Prostate gland (tissue), 2 donors: ENCODE results near the gene NISCH. TPM values are rescaled to one million over a fixed set of nuclear protein-coding genes. Genes with fewer than 3 reads are reported as not detected.

Experiments
- DNase-seq: peaks from one replicate; pipeline ENCODE4 v3.0.0-alpha.2; 2019; ENCODE audit warnings: low spot score
- H3K27ac ChIP-seq, 2 donors: fragments of 200-600 bp; sonication (generic); 2 replicates each; pipeline ENCODE4 v1.5.1; 2017 to 2019
- H3K27me3 ChIP-seq: fragments of 200-600 bp; sonication (generic); replicated peaks from 2 replicates; pipeline ENCODE4 v1.5.1; 2019; ENCODE audit not compliant: insufficient read depth
- H3K36me3 ChIP-seq, 2 donors: fragments of 200-600 bp; sonication (generic); 1 replicate in 1 of 2; 2 replicates in 1 of 2; pipeline versions ENCODE4 v1.5.1 to v1.8.1; 2017 to 2019
- H3K4me1 ChIP-seq: fragments of 200-600 bp; sonication (generic); replicated peaks from 2 replicates; pipeline ENCODE4 v1.5.1; 2019
- H3K4me3 ChIP-seq, 2 donors: fragments of 200-600 bp; sonication (generic); 2 replicates each; pipeline ENCODE4 v1.5.1; 2017 to 2019
- H3K9me3 ChIP-seq: fragments of 200-600 bp; sonication (generic); 2 replicates; pipeline ENCODE4 v1.5.1; 2017
- POLR2A ChIP-seq: fragments of 450-650 bp; IDR thresholded peaks from one replicate; pipeline ENCODE4 v1.6.1; 2016; ENCODE audit warnings: antibody characterized with exemption, mild to moderate bottlenecking
- POLR2AphosphoS5 ChIP-seq: sonication (generic); formaldehyde crosslinking; IDR thresholded peaks from one replicate; pipeline ENCODE4 v1.6.1; 2017; ENCODE audit warnings: antibody characterized with exemption
- WGBS: methylation state at CpG from one replicate; pipeline ENCODE4 v1.1.5; 2018; 5-methylcytosine and 5-hydroxymethylcytosine counted together
- intact Hi-C: fragments of 100-400 bp; cut with DNase I; formaldehyde crosslinking; loops from one replicate; pipeline ENCODE4 v1.14.2; 2022
- total RNA-seq, 2 donors: library from RNA; depleted of rRNA; stranded (reverse); fragments of >200 nt; gene quantifications; one replicate each; pipeline ENCODE4 v1.1.0, GENCODE V29; 2016
- TF ChIP-seq, protein P1 (sequence below), 4 experiments: fragments of 200-600 bp in 2 of 4; fragments of 450-650 bp in 2 of 4; sonication (generic) in 2 of 4; IDR thresholded peaks; 1 replicate in 3 of 4; 2 replicates in 1 of 4; pipeline ENCODE4 v1.5.1; 2016 to 2019; ENCODE audit warnings: antibody characterized with exemption in 4 of 4, mild to moderate bottlenecking in 2 of 4, moderate library complexity in 2 of 4

NISCH gene
- total RNA-seq, 2 donors from 2014 or later: 107 to 277 TPM

DNA sequence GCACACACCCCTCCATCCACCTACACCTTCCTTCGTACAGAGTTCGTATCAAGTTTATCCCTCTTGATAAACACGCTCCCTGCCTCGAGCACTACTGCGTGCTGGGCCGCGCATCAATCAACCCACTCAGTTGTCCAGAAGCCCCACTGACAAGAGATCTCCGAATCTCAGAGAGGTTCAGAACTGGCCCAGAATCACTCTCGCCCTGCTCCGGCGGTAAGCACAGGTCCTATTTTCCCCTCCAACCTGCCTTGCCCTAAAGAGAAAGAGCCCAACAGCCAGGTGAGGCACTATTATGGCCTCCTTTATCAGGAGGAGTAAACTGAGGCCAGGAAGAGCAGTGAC is 494 bp upstream of the NISCH start:
- 39% methylated on average over 11 of the region's 11 CpGs for WGBS
- Histone ChIP-seq H3K9me3 (no peaks in the 10 kb centered on the region), H3K4me1 (no peaks in the 10 kb centered on the region), H3K27me3 (no peaks in the 10 kb centered on the region), H3K36me3 (peaks cover 3 to 9% of the 10 kb centered on the region in 2 donors), H3K27ac (peak overlapping the region; percentile 94 to 96), H3K4me3 (peak overlapping the region; percentile 95 to 100)
- TF ChIP-seq, protein P1, sequence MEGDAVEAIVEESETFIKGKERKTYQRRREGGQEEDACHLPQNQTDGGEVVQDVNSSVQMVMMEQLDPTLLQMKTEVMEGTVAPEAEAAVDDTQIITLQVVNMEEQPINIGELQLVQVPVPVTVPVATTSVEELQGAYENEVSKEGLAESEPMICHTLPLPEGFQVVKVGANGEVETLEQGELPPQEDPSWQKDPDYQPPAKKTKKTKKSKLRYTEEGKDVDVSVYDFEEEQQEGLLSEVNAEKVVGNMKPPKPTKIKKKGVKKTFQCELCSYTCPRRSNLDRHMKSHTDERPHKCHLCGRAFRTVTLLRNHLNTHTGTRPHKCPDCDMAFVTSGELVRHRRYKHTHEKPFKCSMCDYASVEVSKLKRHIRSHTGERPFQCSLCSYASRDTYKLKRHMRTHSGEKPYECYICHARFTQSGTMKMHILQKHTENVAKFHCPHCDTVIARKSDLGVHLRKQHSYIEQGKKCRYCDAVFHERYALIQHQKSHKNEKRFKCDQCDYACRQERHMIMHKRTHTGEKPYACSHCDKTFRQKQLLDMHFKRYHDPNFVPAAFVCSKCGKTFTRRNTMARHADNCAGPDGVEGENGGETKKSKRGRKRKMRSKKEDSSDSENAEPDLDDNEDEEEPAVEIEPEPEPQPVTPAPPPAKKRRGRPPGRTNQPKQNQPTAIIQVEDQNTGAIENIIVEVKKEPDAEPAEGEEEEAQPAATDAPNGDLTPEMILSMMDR (IDR thresholded peaks at IDR 0.05): no peak
- TF ChIP-seq POLR2A: no peak
- no peak for DNase-seq
- intact Hi-C loops: no loop called here

DNA sequence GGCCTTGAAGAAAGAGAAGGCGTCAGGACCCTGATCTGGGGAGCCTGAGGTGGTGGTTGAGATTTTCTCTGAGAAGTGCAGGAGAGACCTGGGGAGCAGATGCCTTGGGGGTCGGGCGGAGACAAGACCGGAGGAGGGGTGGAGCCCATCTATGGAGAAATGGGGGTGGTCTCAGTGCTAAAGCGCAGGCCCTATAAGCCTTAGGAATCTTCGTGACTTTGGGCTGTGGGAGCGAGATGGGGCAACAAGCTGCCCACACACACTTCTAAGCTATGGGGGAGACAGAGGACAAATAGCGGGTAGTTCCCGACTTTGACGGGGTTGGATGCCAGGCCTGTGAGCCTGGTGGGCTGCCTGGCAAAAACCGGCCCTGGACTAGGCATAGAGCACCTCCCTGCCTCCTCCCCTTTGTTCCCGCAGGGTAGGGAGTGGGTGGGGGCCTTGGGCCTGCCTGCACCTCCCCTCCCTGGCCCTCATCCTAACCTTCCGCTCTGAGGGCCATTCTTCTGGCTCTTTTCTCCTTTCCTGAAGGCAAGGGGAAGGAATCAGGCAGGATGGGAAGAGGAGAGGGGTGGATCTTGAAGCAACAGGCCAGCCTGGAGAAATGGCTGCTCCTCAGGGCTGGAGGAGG is 880 bp downstream of the NISCH start:
- Histone ChIP-seq H3K4me3 (peak overlapping the region; percentile 95 to 100), H3K36me3 (peaks cover 7 to 9% of the 10 kb centered on the region in 2 donors), H3K27me3 (no peaks in the 10 kb centered on the region), H3K27ac (peak overlapping the region; percentile 94 to 96), H3K4me1 (no peaks in the 10 kb centered on the region), H3K9me3 (no peaks in the 10 kb centered on the region)
- TF ChIP-seq POLR2AphosphoS5: peak; percentile 26
- TF ChIP-seq POLR2A: no peak
- under 1% methylated on average over 9 of the region's 13 CpGs for WGBS
- intact Hi-C loops: no loop called here
- DNase-seq: peak; percentile 28

DNA sequence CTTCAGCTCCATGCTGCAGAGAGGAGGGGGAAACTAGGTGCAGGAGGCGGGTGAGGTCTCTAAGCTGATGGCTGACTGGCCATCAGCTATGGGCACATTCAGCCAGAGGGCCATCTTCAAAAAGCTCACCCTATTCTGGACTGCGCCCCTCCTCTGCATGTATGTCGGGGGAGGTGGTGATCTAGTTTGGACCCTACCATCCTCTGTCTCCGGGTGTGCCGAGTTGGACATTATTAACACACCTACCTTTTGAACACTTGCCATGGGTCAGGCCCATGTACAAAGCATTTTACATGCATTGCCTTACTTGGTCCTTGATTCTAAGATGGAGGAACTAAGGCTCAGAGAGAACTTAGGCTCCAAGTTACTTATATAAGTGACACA is 1.4 kb downstream of the NISCH start:
- intact Hi-C loops: no loop called here

DNA sequence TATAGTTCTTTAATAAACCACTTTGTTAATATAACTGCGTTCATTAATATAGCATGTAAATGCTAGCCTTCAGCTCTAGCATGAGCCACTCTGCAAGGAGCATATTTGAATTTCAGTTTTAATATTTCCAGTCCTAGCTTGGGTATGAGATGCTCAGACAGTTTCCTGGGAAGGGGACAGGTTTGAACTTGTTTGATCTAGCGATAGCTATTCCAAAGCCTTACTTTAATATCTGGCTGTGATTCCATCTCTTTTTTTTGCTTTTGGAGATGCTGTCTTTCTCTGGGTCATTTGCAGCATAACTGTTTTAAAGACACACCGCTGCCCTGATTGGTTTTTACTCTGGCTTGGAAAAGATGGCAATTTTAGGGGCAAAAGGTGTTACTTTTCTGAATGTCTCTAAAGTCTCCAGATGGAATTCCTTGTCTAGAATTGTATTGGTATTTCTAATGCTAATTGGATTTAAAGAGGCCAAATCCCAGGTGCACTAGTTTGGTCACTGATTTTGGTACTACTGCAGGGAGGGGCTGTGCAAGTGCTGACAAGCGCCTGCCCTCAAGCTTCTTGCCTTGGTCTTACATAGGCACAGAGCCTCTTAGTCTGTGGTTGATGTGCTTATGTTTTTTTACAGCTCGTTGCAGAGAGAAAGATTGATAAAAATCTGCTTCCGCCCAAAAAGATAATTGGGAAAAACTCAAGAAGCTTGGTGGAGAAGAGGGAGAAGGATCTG is 2.8 kb downstream of the NISCH start:
- Histone ChIP-seq H3K9me3 (no peaks in the 10 kb centered on the region), H3K36me3 (peaks cover 7 to 9% of the 10 kb centered on the region in 2 donors), H3K27ac (no peak overlapping the region), H3K27me3 (no peaks in the 10 kb centered on the region), H3K4me3 (no peak overlapping the region), H3K4me1 (no peaks in the 10 kb centered on the region)
- TF ChIP-seq, protein P1 (IDR thresholded peaks at IDR 0.05): no peak
- TF ChIP-seq POLR2A: no peak
- no peak for TF ChIP-seq POLR2AphosphoS5
- 59% methylated on average over 6 of the region's 6 CpGs for WGBS
- intact Hi-C loops: no loop called here
- no peak for DNase-seq

More for the DNA sequence above, 1.4 kb downstream of the NISCH start:
- Histone ChIP-seq H3K4me3 (peak overlapping the region; percentile 95 to 100), H3K9me3 (no peaks in the 10 kb centered on the region), H3K4me1 (no peaks in the 10 kb centered on the region), H3K36me3 (peaks cover 7 to 9% of the 10 kb centered on the region in 2 donors), H3K27me3 (no peaks in the 10 kb centered on the region), H3K27ac (peak overlapping the region; percentile 94 to 96)
- 53% methylated on average over 5 of the region's 5 CpGs for WGBS
- no peak for DNase-seq
- TF ChIP-seq, protein P1 (IDR thresholded peaks at IDR 0.05): no peak
- TF ChIP-seq POLR2AphosphoS5: no peak
- no peak for TF ChIP-seq POLR2A

DNA sequence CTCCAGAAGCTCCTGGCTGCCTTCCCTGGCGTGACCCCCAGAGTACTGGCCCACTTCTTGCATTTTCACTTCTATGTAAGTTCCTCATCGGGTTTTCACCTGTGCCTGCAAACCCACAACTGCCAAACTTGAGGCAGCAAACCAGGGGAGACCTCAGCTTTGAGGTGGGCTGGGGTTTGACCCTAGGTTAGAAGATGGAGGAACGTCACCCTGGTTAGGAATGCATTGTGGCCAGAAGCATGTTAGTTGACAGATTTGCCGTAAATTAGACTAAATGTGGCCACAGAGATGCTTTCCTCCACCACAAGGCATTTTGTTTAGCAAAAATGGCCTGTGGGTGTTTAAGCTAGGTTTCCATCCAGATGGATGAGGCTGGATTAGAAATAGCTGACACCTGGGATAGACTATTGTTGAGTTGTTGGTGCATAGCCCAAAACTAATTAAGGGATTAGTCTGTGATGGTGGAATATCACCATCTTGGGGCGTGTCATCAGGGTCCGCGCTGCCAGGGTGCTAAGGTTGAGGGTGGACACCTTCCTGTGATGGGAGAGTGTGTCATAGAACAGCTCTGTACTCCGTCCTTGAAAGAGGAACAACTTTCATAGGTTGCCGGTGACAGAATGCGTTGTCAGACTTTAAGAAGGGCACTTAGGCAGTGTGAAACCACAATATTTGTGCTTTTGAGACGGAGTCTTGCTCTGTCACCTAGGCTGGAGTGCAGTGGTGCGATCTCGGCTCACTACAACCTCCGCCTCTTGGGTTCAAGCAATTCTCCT is 3.6 kb downstream of the NISCH start:
- intact Hi-C loops: no loop called here
- Histone ChIP-seq H3K27ac (no peak overlapping the region), H3K4me1 (no peaks in the 10 kb centered on the region), H3K27me3 (no peaks in the 10 kb centered on the region), H3K9me3 (no peaks in the 10 kb centered on the region), H3K4me3 (no peak overlapping the region), H3K36me3 (peaks cover 7 to 9% of the 10 kb centered on the region in 2 donors)
- WGBS: 94% methylated on average over 14 of the region's 14 CpGs
- DNase-seq: no peak
- TF ChIP-seq, protein P1 (IDR thresholded peaks at IDR 0.05): no peak
- no peak for TF ChIP-seq POLR2AphosphoS5
- TF ChIP-seq POLR2A: no peak
